AML-193 (cell line): Measurements from ENCODE around the gene ADAP1.

Experiments
- DNase-seq, 2 experiments: peaks; one replicate each; lab custom pipeline; 2025; lab: John Stamatoyannopoulos, UW

The ADAP1 gene

GRCh38 chr7:922334-923107 lies 32.0 kb downstream of the ADAP1 start:
- no peak for DNase-seq

- DNase-seq = no peak
Observed at GRCh38 chr7:921581-922333, 32.7 kb downstream of the ADAP1 start.

- DNase-seq = no peak
Observed at GRCh38 chr7:921071-921461, 33.4 kb downstream of the ADAP1 start.

GRCh38 chr7:920351-921070 lies 34.0 kb downstream of the ADAP1 start:
- DNase-seq = no peak

GRCh38 chr7:919924-920341 lies 34.5 kb downstream of the ADAP1 start:
- no peak for DNase-seq

GRCh38 chr7:919114-919442 lies 35.4 kb downstream of the ADAP1 start:
- DNase-seq = no peak

GRCh38 chr7:918441-919113 lies 35.9 kb downstream of the ADAP1 start:
- DNase-seq = no peak

- DNase-seq = no peak
Observed at GRCh38 chr7:918118-918425, 36.4 kb downstream of the ADAP1 start.

- DNase-seq = no peak
Observed at GRCh38 chr7:917255-918117, 37.0 kb downstream of the ADAP1 start.

GRCh38 chr7:916291-916941 lies 38.1 kb downstream of the ADAP1 start:
- no peak for DNase-seq

- DNase-seq = no peak
Observed at GRCh38 chr7:915291-916218, 38.9 kb downstream of the ADAP1 start.

- no peak for DNase-seq
Observed at GRCh38 chr7:914521-915194, 39.8 kb downstream of the ADAP1 start.

GRCh38 chr7:913736-914520 lies 40.6 kb downstream of the ADAP1 start:
- no peak for DNase-seq

- no peak for DNase-seq
Observed at GRCh38 chr7:911791-912480, 42.5 kb downstream of the ADAP1 start.

GRCh38 chr7:910931-911431 lies 43.5 kb downstream of the ADAP1 start:
- DNase-seq = no peak

GRCh38 chr7:910441-910861 lies 44.0 kb downstream of the ADAP1 start:
- DNase-seq = no peak
